GM19193 (cell line): ENCODE results near the gene MX1.

Experiments used
- POLR2A ChIP-seq: IDR thresholded peaks from 4 replicates; pipeline ENCODE4 v1.6.1; 2011; ENCODE audit not compliant: insufficient read depth, insufficient read length; ENCODE audit errors: extremely low read depth

Gene MX1

DNA sequence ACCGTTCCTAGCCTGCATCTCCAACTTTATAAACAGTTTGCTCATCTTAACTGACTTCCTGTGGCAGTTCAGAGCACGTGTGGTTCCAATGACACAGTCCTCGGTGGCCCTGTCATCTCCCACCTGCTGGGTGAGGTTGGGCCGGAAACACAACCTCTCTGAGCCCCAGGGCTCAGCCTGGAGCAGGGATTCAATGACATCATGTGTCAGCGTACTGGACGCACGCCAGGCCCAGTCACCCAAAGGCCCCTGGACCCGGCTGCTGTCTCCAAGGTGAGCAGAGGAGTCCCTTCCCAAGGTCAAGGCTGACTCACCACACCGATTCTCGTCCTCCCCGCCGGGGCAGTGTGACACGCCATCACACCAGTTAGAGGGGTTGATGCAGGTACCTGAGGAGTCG, 62.0 kb downstream of the MX1 start:
- TF ChIP-seq POLR2A: no peak

DNA sequence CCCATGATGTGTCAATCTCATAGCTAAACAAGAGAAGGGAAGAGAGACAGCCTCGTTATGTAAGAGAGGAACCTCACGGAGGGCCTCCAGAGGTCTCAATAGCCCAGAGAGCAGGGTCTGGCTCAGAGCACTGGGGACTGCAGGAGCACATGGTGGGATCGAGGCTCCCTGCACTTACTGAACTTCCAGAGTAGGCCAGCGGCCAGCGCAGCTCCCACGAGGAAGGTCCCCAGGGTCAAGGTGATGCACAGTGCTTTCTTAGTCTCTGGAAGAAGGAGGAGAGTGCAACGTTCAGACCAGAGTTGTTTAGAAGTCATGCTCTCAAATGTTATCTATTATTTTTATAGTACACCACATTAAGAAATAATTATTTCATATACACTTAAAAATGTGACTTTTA, 63.3 kb downstream of the MX1 start:
- TF ChIP-seq POLR2A: no peak

DNA sequence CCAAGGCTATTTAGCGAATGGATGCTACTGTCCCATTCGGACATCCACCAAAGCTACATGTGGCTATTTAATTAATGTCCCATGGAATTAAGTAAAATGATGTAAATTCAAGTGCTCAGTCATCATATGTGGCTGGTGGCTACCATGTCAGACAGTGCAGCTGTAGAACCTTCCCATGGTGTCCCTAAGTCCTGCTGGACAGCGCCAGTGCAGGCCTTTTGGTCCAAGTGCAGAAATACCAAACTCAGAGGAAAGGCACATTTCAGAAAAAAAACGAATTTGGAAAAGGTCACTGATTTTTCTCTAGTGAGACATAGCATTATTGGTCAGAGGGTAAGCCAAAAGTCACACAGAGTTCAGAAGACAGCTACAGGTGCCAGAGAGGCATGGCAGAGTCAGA, 64.3 kb downstream of the MX1 start:
- TF ChIP-seq POLR2A: no peak

DNA sequence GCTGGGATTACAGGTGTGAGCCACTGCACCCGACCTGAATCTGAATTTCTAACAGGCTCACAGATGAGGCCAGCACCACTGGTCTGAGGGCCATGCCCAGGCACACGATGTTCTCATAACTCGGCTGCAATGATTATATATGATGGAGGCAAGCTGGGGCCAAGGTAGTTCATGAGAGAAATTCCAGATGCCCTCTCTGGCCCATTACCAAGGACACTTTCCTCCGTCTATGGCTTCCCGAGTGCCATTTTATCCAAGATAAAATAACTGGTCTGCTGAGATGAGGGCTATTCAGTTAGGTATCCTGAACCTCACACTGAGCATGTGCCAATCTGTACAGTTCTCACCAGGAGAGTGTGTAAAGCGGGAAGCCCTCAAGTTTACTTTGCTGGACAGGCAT, 65.4 kb downstream of the MX1 start:
- no peak for TF ChIP-seq POLR2A

DNA sequence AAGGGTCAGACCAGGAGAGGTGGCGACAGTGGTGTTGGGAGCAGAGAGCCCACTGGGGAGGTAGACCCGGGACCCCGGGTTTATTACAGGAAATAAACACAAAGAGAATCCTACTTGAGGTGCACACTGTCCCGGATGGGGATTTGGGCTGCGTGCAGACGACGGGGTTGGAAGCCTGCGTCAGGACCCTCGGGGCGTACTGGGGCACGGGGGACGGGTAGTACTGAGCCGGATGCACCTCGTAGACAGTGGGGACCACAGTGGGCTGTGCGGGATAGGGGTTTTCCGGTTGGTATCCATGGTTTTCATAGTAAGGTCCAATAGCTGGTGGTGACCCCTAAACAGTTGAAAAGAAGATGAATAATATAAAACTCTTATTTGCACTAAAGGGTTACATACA, 68.2 kb downstream of the MX1 start:
- TF ChIP-seq POLR2A: no peak

DNA sequence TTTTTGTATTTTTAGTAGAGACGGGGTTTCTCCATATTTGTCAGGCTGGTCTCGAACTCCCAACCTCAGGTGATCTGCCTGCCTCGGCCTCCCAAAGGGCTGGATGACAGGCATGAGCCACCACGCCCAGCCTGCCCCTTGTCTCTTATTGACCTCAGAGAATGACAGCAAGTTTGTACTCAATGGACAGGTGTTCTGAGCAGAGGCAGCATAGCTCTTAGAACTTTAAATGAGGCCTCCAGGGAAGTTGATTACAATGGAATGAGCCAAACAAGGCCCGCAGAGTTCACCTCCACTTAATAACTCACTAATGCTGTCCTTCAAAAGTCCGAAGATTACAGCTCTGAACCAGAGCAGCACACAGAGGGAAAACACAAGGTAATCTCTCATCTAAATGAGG, 71.0 kb downstream of the MX1 start:
- no peak for TF ChIP-seq POLR2A

DNA sequence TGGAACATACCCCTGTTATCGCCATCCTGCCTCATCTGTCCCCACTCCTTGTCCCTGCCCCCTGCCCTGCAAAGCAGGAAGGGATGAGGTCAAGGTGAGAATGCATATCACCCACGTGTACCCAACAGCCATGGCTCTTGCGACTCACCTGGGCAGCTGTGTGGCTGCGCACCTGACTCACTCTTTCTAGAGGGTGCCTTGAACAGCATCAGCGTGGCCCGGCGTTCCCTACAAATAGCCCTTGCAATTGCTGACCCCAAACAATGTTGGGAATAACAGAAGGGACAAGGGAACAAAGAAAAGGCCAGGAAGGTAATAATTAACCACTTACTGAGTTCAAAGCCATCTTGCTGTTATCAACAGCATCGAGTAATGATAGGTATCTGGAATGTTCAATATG, 71.7 kb downstream of the MX1 start:
- no peak for TF ChIP-seq POLR2A

DNA sequence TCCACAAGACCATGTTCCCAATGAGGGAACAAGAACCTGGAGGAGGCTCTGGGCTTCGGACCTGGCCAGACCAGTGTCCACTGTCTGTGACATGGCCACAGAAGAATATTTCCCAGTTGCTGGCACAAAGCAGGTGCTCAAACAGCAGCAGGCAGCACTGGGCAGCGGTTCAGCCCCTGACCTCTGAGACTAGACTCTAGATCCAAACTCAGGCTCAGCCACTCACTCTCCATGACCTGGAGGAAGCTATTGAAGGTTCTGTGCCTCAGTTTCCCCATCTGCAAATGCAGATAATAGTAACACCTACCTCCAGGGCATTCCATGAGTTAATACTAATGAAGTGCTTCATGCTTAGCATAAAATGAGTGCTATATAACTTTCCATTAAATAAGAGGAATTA, 73.9 kb downstream of the MX1 start:
- no peak for TF ChIP-seq POLR2A

DNA sequence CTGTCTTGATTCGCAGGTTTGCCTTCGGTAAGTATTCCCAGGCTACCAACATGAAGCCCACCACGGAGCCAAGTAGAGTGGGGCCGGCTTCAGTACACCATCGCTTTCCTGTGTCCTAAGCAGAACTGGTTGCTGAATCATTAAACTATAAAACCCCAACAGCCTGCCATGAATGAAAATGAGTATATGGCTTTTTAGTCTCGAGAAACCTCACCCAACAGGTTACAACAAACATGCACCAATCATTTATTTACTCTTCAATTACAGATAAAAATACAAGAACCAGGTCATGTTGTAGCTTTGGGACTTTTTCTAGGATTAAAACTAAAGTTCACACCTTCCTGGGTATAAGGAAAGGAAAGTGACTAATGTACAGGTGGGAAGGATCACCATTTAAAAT, 74.3 kb downstream of the MX1 start:
- TF ChIP-seq POLR2A: no peak

DNA sequence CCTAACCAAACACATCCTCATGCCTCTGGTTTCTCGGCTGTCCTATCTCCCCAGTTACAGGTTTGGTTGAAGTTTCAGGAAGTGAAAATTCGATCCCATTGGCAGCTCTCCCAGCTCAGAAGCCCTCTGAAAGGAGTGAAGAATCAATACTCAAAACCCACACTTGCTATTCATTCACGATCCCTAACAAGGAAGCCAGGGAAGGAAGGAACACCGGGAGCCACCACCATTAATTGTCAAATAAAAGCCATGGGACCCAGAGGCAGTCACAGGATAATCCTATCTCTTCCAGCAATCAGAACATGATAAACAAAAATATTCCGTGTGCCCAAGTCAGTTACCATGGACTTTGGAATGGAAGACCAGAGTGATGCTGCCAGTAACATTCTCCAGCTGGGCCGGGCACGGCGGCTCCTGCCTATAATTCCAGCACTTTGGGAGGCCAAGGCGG, 74.9 kb downstream of the MX1 start:
- TF ChIP-seq POLR2A: no peak

DNA sequence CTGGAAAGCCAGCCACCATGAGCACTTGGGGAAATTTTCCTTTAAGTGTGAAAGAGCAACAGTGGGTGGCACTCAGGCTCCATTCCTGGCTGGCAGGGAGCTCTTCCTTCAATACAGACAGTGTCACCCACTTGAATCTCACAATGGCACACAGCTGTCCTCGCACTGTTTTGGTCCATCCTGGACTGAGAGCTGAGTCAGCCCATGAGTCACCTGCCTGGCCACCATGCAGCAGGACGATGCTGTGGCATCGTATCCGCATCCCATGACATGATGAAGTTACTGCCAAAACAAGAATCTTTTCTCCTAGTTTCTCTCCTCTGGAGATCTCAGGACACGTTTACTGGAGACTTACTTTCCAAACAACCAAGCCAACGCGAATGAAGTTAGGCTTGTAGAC, 75.9 kb downstream of the MX1 start:
- TF ChIP-seq POLR2A: no peak

DNA sequence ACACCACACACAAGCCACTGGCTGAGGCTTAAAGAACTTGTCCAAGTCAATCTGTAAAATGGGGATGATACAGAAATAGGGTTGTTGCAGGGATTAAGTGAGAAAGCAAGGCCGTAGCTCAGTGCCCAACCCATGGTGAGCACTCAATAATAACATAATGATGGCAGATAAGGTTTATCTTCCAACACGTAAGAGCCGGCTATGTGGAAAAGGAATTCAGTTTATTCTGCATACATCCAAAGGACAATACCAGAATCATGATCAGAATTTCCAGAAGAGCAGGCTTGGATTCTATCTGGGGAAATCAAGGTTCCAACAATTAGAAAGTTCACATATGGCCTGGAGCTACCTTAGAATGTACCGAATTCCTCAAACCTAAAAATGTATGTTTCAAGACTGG, 77.3 kb downstream of the MX1 start:
- no peak for TF ChIP-seq POLR2A

DNA sequence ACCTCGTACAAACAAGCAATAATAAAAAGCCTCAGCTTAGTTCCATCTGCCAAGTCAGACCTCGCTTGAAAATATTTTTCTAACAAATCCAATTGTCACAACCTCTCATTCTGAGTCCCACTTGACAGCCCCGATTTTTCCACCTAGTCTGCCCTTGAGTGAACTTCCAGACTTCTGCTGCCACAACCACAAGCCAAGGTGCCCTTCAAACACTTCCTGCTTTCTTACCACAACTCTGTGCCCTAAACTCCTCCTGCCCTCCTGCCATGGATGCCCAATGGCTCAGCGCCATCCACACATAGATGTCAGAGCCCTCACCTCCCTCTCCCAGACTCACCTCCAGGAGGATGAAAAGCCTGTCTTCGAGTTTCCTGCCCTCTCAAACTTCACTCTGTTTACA, 78.0 kb downstream of the MX1 start:
- TF ChIP-seq POLR2A: no peak

DNA sequence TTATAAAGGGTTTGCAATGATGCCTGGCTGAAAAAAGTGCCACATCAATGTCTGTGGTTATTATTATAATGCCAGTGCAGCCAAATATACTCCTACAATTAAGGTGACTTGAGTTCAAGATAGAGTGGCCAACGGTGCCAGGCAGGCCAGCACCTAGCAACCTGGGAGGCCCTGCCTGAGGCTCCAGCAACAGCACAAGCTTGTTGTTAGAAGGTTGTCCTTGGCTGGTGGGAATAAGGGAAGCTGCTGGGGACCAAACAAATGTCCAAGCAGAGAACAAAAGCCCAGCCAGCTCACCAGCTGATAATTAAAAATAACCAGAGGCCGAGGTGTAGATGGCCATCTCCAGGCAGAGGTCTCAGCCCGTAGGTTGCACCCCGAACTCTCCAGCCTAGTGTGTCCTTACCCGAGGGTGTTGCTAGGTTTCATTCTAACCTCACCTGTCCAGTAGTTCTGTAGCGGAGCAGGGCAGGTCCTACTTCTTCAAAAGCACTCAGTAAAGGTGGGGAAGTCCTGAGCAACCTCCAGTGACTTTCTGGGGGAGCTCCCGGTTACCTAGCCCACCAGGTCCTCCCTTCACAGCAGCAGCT, 80.1 kb downstream of the MX1 start:
- TF ChIP-seq POLR2A: no peak

DNA sequence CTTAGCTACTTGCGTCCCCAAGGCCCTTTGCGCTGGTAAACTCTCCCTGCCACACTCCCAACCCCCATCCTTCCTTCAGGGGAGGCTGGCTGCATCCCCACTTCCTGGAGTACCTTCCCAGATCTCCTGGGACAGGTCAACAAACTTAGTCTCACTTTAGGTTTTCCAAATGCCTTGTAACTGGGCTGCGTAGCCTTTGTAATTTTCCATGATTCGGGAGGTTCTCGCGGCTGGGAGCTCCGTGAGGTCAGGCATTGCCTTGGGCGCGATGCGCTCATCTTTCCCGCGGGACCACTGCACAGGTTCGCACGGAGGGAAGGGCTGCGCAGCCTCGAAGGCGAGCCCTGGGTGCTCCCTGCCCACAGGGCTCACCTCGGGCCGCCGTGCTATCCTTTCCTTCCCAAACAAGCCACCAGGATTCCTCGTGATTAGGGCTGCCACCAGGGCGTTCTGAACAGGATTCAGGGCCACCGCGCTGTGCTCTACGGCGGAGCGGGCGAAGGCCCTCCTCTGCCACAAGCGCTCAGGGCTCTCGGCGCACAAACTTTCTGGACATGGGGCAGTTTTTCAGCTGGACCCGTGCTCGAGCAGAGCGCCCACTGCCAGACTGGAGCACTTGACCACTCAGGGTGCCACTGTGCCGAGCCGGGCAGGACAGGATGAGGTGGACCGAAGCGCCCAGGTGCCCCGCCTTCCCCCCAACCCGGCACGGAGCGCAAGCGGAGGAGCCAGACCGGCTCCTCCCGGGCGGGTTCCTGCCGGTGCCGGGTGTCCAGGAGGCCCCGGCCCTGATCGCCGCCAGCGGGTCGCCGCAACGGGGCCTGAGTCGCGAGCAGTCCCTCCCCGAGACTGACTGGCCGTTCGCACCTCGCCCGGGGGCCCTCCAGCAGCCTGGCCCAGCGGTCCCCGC, 80.8 kb downstream of the MX1 start:
- no peak for TF ChIP-seq POLR2A

DNA sequence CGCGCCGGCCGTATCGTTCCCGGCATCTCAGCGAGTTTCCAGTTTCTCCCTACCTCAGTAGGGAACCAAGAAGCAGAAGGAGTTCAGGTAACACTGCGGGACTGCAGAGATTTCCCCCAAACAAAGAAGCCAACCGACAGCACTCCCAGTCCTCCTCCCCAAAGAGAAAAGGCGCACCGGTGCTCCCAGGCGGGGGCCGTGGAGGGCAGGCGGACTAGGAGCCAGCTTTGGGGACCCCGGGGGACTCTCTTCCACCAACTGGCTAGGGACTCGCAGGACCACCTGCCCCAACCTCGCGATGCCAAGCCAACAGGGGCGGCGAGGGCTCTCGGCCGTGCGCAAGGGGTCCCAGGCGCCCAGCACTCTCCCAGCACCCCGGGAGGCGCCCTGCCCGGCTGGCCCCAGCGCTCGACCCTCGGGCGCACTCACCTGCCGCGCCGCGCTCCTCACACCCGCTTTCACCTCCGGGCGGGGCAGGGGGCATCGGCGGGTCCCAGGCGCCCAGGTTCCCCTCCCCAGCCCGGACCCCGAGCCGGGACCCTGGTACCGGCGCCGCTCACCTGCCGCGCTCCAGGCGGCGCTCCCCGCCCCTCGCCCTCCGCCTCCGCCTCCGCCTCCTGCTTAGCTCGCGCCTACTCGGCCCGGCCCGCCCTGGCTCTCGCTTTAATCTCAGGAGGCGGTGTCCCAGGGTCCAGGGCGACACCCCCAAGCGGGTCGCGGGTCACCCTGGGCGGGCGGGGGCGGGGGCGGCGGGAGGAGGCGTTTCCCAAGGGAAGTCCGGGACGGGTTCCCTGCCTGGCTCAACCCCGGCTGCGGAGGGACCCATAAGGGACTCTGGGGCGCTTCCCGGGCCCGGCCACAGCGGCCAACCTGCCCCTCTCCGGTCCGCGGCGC, 81.7 kb downstream of the MX1 start, which contains the start of gene TMPRSS2:
TSS of gene TMPRSS2 (minus strand) at position 638 of the 894 bp plus-strand sequence. CDS start 10,025 bp downstream, outside the sequence.
- no peak for TF ChIP-seq POLR2A
